ENCODE measurements around the gene C11orf42.

Gene C11orf42

DNA sequence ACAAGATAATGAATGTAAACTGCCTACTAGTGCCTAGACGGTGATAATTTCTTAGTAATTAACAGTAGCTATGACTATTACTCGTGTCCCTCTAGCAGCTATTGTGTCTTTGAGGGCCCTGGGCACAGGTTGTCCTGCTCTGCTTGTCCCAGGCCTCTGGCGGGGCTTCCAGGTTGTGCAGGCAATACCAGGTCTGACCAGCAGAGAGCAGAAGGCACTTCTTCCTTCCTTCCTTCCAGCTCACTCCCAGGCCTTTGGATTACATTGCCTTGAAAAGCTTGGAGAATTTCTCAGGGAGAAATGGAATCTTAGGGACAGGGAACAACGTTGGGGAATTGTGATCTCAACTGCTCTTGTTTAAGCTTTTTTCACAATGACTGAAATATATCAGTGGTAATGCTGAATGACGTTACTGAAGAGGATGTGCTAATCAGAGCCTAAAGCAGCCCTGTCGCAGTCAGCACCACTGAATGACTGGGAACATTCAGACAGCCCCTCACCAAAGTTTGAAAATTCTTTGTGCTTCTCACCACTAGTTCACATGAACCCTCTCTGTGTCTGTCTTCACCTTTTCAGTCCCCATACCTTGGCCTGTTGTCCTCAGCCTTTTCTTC is 45.9 kb downstream of the C11orf42 start:
- TF ChIP-seq, protein P1, sequence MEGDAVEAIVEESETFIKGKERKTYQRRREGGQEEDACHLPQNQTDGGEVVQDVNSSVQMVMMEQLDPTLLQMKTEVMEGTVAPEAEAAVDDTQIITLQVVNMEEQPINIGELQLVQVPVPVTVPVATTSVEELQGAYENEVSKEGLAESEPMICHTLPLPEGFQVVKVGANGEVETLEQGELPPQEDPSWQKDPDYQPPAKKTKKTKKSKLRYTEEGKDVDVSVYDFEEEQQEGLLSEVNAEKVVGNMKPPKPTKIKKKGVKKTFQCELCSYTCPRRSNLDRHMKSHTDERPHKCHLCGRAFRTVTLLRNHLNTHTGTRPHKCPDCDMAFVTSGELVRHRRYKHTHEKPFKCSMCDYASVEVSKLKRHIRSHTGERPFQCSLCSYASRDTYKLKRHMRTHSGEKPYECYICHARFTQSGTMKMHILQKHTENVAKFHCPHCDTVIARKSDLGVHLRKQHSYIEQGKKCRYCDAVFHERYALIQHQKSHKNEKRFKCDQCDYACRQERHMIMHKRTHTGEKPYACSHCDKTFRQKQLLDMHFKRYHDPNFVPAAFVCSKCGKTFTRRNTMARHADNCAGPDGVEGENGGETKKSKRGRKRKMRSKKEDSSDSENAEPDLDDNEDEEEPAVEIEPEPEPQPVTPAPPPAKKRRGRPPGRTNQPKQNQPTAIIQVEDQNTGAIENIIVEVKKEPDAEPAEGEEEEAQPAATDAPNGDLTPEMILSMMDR (conservative IDR thresholded peaks at IDR 0.05; ENCODE audit: low read depth, low read length) = peak; percentile 99

DNA sequence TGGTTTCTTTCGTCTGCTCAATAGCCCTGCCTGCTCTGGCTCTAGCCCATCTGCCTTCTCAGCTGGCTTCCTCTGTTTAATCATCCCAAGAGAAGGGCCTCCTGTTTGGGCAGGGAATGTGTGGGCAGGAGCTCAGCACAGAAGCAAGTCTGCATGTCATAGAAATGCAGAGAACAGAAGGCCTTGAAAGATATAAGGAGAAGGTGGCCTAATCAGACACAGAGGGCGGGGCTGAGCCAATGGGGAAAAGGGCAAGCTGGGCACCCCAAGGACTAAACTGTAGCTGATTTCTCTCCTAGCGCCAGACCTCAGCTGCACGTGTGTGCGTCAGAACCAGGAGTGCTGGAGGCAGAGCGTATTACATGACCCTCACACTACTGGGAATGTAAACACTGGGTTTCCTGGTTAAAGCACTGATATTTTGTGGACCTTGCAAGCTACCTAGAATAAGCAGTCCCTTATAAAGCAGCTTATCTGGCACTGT is 46.7 kb downstream of the C11orf42 start:
- TF ChIP-seq, protein P1 (conservative IDR thresholded peaks at IDR 0.05; ENCODE audit: low read depth, low read length) = no peak
- no peak overlapping the region for H3K4me3 ChIP-seq (ENCODE audit: low read depth, low read length)
- peak; percentile 78 for DNase-seq (ENCODE audit: low read depth)

More for the DNA sequence above, 45.9 kb downstream of the C11orf42 start:
- no peak overlapping the region for H3K4me3 ChIP-seq (ENCODE audit: low read depth, low read length)
- peak; percentile 83 for DNase-seq (ENCODE audit: low read depth)

DNA sequence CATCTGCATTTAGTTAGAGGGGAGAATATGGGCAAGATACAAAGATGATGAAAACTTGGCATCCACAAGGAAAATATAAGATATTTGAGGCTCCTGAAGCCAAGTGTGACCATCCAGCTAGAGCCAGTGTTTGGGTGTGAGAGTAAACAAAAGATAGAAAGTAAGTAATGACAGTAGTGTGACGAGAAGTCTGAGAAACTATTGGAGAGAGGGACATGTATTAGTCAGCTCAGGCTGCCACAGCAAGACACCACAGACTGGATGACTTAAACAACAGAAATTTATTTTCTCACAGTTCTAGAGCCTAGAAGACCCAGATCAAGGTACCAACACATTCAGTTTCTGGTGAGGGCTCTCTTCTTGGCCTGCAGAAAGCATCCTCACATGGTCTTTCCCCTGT is 47.8 kb downstream of the C11orf42 start:
- no peak for DNase-seq (ENCODE audit: low read depth)
- no peak overlapping the region for H3K4me3 ChIP-seq (ENCODE audit: low read depth, low read length)
- TF ChIP-seq, protein P1 (conservative IDR thresholded peaks at IDR 0.05; ENCODE audit: low read depth, low read length) = no peak

DNA sequence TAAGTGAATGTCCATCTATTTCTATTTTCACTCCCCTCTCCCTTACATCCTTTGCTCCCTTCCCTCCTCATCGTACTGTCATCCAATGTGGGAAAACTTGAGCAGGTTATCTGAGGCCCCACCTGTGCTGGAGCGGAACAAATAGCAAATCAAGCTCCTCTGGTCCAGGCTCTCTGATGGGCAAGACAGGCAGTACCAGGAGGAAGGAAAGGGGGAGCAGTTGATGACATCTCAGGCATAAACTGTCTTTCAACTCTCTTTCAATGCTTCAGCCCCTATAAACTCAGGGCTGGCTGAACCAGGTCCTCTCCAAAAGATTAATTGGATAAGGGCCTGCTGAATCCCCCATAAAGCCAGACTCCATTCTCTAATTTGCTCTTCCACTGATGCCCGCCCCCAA is 52.8 kb downstream of the C11orf42 start:
- DNase-seq (ENCODE audit: low read depth) = no peak
- TF ChIP-seq, protein P1 (conservative IDR thresholded peaks at IDR 0.05; ENCODE audit: low read depth, low read length) = peak; percentile 6

DNA sequence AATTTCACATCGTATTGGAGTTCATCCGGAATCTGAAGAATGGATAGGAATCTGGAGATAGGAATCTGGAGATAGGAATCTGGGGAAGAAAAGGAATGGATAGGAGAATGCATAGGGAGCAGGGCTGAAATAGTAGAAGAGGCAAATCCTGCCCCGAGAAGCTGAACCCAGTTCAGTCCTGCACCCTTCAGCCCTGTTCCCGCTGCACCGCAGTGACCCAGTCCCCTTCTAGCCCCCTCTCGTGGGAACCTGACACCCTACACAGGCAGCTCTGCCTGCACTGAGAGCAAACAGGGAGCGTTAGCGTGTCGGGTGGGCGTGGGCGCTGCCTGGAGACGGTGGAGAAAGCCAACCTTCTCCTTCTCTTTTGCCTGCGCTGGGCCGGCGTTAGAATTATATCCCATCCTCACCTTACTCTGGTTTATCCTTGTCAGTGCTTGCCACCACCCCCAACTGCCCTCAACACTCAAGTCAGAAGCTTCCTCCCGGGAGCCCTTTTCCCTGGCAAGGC is 53.3 kb downstream of the C11orf42 start:
- TF ChIP-seq, protein P1 (conservative IDR thresholded peaks at IDR 0.05; ENCODE audit: low read depth, low read length) = no peak
- DNase-seq (ENCODE audit: low read depth) = no peak
- no peak overlapping the region for H3K4me3 ChIP-seq (ENCODE audit: low read depth, low read length)

More for the DNA sequence above, 52.8 kb downstream of the C11orf42 start:
- H3K4me3 ChIP-seq (ENCODE audit: low read depth, low read length) = no peak overlapping the region

DNA sequence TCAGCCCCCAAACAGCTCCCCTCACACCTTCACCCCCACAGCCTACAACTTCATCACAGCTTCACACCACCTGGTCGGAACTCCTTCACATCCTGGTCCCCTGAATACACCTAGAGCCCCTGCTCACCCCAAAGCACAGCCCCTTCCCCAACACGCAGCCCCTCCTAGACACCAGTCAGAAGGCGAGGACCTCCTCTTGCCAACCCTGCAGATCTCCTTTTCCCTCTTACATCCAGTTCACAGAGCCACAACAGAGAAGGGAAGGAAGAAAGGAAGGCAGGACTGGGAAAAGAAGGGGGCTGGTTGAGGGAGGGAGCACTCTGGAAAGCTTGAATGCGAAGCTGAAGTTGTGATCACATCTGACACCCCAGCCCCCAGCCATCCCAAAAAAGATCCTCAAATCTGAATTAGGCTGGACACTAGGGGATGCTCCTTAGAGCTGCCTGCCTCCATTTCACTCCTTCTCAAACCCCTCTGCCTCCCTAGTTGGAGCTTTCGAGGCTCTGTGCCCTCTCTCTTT is 54.9 kb downstream of the C11orf42 start:
- H3K4me3 ChIP-seq (ENCODE audit: low read depth, low read length) = no peak overlapping the region
- TF ChIP-seq, protein P1 (conservative IDR thresholded peaks at IDR 0.05; ENCODE audit: low read depth, low read length) = no peak
- no peak for DNase-seq (ENCODE audit: low read depth)
